ENCODE measurements around the gene NINJ2.

Gene NINJ2

GRCh38 chr12:617304-617915, 45.8 kb downstream of the NINJ2 start:
- no peak overlapping the region for H3K27ac ChIP-seq
- TF ChIP-seq, protein P1, sequence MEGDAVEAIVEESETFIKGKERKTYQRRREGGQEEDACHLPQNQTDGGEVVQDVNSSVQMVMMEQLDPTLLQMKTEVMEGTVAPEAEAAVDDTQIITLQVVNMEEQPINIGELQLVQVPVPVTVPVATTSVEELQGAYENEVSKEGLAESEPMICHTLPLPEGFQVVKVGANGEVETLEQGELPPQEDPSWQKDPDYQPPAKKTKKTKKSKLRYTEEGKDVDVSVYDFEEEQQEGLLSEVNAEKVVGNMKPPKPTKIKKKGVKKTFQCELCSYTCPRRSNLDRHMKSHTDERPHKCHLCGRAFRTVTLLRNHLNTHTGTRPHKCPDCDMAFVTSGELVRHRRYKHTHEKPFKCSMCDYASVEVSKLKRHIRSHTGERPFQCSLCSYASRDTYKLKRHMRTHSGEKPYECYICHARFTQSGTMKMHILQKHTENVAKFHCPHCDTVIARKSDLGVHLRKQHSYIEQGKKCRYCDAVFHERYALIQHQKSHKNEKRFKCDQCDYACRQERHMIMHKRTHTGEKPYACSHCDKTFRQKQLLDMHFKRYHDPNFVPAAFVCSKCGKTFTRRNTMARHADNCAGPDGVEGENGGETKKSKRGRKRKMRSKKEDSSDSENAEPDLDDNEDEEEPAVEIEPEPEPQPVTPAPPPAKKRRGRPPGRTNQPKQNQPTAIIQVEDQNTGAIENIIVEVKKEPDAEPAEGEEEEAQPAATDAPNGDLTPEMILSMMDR (conservative IDR thresholded peaks at IDR 0.05) = no peak
- TF ChIP-seq ZFX (IDR thresholded peaks at IDR 0.05) = no peak

DNA sequence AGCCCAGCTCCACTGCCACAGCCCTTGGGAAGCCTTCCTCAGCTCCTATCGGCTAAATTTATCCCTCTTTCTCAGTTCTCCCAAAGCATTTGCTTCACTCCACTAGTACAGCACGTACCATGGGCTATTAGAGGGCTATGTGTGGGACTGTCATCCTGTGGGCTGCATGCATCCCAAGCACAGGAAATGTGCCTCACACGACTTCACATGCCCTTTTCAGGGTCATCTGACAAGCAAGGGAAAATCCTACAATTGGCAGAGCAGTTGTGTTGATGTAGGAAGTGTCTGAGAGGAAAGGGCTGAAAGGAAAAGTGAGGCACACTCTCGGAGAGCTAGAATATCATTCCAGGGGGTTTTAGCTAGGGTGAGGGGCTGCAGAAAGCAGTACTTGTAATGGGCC, 47.6 kb downstream of the NINJ2 start:
- TF ChIP-seq, protein P1 (conservative IDR thresholded peaks at IDR 0.05) = no peak
- no peak for TF ChIP-seq ZFX (IDR thresholded peaks at IDR 0.05)
- no peak overlapping the region for H3K27ac ChIP-seq

DNA sequence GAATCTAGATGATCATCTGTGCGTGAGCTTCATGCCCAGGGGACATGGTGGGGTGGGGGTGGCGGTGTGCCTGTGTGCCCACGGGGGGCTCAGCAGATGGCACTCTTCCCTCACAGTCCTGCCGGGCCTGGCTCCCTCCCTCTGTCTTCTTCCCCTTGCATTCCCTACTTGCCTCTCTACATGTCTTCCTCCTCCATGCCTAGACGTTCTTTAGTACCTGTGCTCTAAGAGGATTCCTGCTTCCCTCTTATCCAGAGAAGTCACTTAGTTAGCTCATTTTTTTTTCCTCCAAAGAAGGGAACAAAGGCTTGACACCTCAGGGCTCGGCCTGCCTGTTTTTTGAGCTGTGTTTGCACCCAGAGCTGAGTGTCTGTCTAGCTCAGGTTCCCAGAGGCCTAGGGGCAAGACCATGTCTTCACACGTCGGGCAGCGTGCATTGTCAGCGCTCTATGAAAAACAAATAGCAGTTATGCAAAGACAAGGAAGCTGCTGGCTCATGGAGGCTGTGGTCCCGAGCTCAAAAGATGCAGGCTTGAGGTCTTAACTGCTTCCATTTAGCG, 48.8 kb downstream of the NINJ2 start:
- no peak overlapping the region for H3K27ac ChIP-seq
- TF ChIP-seq, protein P1 (conservative IDR thresholded peaks at IDR 0.05) = no peak
- TF ChIP-seq ZFX (IDR thresholded peaks at IDR 0.05) = no peak

DNA sequence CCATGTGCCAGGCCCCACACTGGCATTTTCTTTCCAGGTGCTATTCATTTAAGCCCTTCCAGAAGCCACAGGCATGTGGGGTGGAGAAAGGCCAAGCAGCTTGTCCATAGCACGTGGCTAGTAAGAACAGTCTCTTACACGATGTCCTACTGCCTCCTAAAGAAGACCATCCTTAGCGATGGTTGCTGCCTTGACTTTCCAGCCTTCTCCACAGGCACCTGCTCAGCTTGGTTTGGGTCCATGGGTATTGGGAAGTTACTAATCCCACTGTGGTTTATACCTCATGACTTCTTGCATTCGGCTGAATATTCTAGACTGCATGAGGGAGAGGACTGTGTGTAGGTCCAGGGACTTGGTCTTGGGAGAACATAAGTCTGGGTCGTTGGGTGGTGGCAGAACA, 49.2 kb downstream of the NINJ2 start:
- TF ChIP-seq, protein P1 (conservative IDR thresholded peaks at IDR 0.05) = no peak
- no peak for TF ChIP-seq ZFX (IDR thresholded peaks at IDR 0.05)
- H3K27ac ChIP-seq = no peak overlapping the region

GRCh38 chr12:612886-613285, 50.4 kb downstream of the NINJ2 start:
- H3K27ac ChIP-seq = no peak overlapping the region
- TF ChIP-seq, protein P1 (conservative IDR thresholded peaks at IDR 0.05) = no peak

- H3K27ac ChIP-seq = no peak overlapping the region
- TF ChIP-seq, protein P1 (conservative IDR thresholded peaks at IDR 0.05) = no peak
- TF ChIP-seq ZFX (IDR thresholded peaks at IDR 0.05) = no peak
Observed at GRCh38 chr12:612293-612692, 51.0 kb downstream of the NINJ2 start.

- no peak for TF ChIP-seq ZFX (IDR thresholded peaks at IDR 0.05)
- TF ChIP-seq, protein P1 (conservative IDR thresholded peaks at IDR 0.05) = no peak
- no peak overlapping the region for H3K27ac ChIP-seq
Observed at GRCh38 chr12:611721-612120, 51.5 kb downstream of the NINJ2 start.
